Superior temporal gyrus (tissue), 1 donor: ENCODE results near the gene RBL1.
A peak's percentile ranks its signal among the peaks of the same experiment; 100 is the strongest.
"Not testable (repeated sequence)": the region's sequence is repeated elsewhere in the genome, so short reads cannot be mapped to it uniquely, and the experiment has no call there.

Source experiments
- DNase-seq: peaks from one replicate; pipeline ENCODE4 v3.0.0-alpha.2; 2016; ENCODE audit errors: extremely low spot score

Gene RBL1

DNA sequence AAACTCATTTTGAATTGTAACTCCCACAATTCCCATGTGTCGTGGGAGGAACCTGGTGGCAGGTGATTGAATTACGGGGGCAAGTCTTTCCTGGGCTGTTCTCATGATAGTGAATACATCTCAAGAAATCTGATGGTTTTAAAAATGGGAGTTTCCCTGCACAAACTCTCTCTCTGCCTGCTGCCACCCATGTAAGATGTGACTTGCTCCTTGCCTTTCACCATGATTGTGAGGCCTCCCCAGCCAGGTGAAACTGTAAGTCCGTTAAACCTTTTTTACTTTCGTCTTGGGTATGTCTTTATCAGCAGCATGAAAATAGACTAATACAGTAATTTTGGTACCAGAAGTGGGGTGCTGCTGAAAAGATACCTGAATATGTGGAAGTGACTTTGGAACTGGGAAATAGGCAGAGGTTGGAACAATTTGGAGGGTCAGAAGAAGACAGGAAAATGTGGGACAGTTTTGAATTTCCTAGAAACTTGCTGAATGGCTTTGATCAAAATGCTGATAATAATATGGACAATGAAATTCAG lies 102.9 kb downstream of the RBL1 start:
- DNase-seq: no peak

DNA sequence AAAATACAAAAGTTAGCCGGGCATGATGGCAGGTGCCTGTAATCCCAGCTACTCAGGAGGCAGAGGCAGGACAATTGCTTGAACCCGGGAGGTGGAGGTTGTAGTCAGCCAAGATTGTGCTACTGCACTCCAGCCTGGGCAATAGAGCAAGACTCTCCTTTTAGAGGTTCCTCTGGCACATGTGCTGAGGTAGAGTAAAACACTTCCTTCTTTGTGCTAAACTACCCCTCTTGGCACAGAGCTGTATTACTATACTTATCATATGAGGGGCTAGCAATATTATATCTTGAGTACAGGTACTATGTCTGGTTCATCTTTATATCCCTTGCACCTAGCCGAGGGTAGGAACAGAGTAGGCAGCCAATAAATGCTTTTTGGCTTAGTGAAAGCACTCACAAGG lies 104.1 kb downstream of the RBL1 start:
- DNase-seq: no peak

DNA sequence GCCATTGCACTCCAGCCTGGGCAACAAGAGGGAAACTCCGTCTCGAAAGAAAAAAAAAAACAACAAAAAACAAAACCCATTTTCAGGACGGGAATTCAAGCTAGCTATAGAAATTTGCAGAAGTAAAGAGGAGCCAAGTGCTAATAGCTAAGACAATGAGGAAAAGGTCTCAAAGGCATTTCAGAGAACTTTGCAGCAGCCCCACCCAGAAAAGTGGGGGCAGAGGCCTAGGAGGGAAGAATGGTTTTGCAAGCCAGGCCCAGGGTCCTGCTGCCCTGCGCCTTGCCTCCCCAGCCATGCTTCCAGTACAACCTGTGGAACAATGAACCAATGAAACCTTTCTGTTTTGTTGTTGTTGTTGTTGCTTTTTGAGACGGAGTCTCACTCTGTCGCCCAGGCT lies 106.0 kb downstream of the RBL1 start:
- DNase-seq: no peak

DNA sequence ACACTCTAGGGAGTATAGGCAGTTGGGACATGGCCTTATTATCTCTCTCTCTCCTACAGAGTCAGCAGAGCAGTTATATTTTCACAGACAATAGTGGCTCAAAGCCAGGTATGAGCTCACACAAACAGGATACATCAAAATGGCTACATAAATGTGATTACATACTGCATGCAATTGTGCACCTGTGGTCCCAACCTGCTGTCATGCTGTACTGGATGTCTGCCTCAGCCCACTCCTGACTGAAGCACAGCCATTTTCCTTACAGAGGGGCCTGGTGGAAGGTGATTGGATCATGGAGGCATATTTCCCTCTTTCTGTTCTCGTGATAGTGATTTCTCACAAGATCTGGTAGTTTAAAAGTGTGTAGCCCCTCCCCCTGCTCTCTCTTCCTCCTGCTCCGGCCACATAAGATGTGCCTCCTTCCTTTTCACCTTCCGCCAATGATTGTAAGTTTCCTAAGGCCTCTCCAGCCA lies 107.3 kb downstream of the RBL1 start:
- no peak for DNase-seq

DNA sequence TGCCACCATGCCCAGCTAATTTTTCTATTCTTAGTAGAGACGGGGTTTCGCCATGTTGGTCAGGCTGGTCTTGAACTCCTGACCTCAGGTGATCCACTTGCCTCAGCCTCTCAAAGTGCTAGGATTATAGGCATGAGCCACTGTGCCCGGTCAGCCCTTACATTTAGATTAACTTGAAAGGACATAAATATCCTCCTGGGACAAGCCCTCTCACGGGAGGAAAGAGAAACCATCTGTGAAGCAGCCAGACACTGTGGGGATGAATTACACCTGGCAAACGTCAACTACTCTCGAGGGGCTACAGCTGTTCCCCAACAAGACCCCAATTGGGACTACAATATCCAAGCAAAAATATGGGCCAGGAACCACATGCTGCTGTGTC lies 111.5 kb downstream of the RBL1 start:
- DNase-seq: no peak

DNA sequence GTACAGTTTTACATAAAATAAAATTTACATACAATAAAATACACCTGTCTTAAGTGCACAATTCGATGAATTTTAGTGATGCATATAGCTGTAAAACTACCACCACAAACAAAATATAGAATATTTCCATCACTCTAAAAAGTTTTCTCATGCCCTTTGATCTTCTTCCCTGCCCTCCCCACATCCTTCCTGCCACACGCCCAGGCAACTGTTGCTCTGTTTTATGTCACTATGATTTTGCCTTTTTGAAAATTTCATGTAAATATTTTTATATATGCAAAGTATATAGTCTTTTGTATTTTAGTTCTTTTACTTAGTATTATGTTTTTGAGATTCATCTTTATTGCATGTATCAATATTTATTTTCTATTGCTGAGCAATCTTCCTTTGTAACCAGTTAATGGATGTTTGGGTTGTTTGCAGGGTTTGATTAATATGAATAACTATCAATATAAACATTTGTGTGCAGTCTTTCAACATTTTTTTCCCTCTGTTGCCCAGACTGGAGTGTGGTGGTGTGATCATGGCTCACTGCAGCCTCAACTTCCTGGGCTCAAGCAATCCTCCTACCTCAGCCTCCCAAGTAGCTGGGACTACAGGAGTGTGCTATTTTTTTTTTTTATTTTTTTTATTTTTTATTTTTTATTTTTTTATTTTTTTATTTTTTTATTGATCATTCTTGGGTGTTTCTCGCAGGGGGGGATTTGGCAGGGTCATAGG lies 120.5 kb downstream of the RBL1 start:
- DNase-seq: no peak

DNA sequence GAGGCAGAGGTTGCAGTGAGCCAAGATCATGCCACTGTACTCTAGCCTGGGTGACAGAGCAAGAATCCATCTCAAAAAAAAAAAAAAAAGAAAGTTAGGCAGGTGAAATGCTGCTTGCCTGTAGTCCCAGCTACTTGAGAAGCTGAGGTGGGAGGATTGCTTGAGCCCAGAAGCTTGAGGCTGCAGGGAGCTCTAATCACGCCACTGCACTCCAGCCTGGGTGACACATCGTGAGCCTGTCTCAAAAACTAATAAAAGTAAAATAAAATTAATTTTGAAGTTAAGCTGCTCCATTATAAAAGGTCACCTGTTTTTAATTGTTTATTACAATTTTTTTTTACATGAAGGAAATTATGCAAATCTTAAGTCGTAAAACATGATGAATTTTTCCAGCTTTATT lies 121.1 kb downstream of the RBL1 start:
- DNase-seq: no peak

DNA sequence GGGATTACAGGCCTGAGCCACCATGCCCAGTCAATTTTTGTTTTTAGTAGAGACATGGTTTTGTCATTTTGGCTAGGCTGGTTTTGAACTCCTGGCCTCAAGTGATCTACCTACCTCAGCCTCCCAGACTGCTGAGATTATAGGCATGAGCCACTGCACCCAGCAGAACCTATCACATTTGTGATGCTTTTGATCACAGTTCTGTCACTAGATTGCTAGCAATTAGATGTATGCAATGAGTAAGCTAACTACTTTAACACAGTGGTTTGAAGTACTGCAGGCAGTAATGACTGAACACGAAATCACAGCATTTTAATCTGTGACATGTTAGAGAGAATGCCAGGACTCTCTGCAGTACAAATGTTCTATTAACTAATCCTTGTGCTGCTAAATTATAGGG lies 124.7 kb downstream of the RBL1 start:
- DNase-seq: no peak

DNA sequence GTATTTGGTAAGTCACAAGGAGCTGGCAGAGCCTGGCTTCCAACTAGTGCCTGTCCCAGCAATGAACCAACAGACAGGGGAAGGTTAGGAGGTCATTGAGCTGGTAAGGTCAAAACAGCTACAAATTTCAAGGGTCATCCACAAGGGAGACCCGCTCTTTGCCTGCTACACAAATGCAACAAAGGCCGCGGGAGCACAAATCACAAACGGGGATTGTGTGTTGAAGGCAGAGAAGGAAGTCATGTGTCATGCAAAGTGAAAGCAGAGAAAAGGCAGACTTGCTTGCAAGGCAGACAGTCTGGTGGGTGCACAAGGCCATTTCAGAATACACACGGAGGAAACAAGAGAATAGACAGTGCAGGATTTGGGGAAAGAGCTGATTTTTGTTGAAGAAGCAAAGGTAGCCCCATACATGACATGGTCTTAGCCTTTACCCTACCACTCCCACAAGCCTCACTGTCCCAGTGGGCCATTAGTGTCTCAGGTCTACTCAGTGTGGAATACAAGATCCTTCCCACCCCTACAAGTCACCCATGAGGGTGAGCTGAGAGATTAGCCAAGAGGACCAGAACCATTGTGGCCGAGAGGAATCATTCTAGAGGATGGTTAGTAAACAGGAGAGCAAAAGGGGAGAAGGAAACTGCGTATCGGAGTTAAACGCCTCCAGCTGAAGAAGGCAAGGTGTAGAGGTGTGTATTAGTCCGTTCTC lies 126.2 kb downstream of the RBL1 start:
- no peak for DNase-seq

DNA sequence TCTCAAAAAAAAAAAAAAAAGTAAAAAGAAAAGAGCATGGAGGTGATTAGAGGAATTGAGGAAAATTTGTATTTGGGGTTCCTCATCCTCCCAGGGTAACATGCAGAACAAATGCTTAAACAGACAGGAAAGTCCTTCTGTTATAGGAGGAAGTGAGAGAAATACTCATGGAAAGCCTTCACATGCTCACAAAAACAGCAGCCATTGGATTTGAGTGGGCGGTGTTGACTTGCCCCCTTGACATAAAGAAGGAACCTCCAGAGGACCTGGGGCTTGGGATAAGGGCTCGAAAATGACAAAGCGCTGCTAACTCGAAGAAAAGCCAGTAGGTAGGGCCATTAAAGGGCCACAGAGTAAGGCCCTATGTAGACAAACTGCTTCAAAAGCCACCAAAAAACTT lies 126.7 kb downstream of the RBL1 start:
- no peak for DNase-seq

DNA sequence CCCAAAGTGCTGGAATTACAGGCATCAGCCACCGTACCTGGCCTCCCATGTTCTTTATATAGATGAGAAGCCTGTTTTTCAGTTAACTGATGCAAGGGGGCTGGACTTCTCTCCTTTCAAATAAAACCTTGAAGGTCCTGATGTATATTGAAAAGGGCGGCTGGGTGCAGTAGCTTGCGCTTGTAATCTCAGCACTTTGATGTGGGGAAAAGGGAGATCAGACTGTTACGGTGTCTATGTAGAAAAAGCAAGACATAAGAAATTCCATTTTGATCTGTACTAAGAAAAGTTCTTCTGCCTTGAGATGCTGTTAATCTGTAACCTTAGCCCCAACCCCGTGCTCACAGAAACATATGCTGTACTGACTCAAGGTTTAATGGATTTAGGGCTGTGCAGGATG lies 128.2 kb downstream of the RBL1 start:
- no peak for DNase-seq

DNA sequence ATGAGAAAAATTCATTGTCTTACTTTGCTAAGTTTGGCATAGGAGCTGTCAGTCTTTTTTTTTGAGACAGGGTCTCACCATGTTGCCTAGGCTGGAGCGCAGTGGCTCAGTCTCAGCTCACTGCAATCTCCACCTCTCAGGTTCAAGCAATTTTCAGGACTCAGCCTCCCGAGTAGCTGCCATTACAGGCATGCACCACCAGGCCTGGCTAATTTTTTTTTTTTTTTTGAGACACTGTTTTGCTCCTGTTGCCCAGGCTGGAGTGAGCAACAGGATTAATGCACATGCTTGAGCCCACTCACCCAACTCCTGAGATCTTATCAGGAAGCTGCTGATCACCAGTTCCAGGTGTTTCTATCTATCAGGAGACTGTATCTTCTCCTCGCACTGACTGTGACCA lies 128.8 kb downstream of the RBL1 start:
- not testable (repeated sequence) for DNase-seq

DNA sequence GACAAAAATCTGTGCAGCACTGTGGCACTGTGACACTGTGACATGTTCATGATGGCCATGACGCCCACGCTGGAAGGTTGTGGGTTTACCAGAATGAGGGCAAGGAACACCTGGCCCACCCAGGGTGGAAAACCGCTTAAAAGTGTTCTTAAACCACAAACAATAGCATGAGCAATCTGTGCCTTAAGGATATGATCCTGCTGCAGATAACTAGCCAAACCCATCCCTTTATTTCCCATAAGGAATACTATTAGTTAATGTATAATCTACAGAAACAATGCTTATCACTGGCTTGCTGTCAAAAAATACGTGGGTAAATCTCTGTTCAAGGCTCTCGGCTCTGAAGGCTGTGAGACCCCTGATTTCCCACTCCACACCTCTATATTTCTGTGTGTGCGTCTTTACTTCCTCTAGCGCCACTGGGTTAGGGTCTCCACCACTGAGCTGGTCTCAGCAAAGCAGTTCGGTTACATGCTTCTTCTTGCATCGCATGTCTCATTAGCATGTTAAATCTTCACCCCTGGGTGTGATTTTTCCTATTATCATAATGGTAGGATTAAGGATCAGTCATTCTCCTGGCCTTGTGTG lies 133.3 kb downstream of the RBL1 start:
- DNase-seq: not testable (repeated sequence)

DNA sequence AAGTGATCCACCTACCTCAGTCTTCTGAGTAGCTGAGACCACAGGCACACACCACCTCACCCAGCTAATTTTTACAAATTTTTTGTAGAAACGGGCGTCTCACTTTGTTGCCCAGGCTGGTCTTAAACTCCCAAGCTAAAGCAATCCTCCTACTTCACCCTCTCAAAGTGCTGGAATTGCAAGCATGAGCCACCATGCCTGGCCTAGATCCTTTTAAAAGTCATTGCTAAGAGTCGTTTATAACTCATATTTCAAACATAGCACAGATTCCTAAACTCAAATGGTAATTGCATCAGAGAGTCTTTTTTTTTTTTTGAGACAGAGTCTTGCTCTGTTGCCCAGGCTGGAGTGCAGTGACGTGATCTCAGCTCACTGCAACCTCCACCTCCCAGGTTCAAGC lies 136.6 kb downstream of the RBL1 start:
- DNase-seq: no peak

DNA sequence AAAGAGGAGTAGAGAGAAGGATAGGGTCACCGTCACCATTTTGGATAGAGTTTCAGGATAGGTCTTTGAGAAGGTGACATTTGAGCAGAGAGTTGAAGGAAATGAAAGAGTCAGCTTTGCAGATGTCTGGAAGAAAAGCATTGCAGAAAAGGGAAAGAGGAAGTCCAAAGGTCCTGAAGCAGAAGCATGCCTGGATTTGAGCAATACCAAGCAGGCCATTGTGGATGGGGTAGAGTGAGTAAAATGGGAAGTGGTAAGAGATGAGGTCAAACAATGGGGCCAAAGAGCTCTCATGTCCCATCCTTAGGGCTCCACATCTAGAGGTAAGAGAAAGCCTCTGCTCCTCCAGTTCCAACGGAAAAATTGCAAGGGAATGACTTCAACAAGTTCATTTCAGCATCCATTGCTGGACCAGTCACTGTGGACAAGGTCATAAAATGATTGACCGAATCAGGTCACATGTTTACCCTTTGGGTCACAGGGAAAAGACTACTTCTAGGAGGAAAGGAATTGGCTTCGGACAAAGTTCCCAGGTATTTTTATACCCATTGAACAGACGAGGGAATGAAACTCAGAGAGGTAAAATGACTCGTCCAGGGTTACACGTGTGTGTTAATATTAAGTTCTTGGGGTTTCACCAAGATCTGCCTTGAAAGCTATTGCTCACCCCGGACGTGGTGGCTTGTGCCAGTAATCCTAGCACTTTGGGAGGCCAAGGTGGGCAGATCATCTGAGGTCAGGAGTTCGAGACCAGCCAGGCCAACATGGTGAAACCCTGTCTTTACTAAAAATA lies 137.7 kb downstream of the RBL1 start:
- no peak for DNase-seq

DNA sequence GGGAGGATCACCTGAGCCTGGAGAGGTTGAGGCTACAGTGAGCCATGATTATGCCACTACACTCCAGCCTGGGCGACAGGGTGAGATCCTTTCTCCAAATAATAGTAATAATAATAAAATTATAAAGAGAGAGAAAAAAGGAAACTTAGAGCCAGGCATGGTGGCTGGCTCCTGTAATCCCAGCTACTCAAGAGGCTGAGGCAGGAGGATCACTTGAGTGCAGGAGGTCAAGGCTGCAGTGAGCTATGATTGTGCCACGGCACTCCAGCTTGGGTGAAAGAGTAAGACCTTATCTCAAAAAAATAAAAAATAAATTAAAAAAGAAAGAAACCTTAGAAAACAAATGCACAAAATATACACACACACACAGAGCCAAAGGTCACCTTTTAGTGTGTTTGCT lies 139.1 kb downstream of the RBL1 start:
- DNase-seq: no peak

DNA sequence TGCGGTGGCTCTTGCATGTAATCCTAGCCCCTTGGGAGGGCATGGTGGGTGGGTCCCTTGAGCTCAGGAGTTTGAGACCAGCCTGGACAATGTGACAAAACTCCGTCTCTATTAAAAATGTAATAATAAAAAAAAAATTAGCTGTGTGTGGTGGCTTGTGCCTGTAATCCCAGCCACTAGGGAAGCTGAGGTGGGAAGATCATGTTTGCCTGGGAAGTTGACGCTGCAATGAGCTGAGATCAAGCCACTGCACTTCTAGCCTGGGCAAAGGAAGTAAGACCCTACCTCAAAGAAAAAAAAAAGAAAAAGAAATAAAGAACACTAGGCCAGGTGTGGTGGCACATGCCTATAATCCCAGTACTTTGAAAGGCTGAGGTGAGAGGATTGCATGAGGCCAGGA lies 139.8 kb downstream of the RBL1 start:
- no peak for DNase-seq

DNA sequence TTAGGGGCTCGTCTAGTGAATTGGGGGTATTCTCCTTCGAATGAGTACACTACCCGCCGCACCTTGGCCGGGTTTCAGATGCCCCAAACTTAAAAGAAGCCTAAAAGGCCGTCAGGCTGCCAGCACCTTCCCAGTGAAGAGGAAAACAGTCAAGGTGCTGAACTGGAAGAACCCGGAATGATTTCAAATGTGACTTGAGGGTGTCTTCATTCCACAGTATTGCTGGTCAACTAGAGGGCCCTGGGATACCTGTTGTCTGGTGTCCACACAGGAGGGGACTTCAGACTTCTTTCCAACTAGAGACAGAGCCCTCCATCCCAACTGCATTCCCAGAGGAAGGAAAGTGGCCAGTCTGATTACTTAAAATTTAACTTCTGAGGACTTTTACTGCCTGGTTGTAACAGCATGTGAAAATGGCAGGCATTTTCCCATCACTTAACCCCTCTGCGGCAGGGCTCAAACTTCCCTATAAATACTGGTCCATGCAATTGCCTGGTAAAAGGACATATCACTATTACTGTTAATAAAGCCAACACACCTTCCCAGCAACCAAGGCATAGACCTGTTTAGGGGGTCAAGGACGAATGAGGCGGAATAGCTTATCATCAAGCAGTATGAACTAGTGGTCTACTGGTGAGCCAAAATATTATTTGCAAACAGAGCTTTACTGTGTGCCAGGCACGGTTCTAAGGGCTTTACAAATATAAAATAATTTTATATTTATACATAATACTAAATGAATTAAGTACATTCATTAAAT lies 143.6 kb downstream of the RBL1 start:
- no peak for DNase-seq

DNA sequence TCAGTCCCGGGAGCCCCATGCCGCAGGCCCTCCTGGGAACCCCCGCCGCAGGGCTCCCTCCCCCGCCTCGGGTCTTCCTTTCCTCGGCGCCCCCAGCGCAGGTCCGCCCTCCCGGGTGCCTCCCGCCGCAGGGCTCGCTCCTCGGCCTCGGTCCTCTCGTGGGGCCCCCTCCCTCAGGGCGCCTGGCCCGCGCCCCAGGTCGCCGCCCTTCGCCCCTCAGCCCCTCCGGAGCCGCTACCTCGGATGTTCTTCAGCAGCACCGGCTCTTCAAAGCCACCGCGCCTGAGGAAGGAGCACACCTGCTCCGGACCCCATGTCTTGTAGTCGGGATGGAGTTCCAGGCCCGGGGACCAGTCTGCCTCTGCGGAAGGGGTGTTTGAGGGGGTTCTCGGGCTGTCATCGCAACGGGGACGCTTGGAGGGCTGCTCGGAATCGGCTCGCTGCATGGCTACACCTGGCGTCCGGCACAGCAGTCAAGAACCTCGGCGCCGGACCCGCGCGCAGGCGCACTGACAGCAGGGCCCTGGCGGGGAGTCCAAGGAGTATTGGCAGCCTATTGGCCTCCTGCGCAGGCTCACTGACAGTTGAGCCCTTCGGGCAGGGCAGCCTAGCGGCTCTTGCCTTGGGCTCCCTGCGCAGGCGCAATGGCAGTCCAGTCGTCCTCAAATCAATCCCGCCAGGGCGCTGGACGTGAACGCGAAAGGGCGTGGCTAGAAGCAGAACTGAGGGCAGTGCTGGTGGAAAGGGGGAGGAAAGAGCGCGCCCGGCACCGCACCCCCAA lies 144.4 kb downstream of the RBL1 start, which contains the start of gene SAMHD1:
TSS of gene SAMHD1 (minus strand) at position 511 of the 781 bp plus-strand sequence. CDS start at position 446, 65 bp downstream.
- DNase-seq: peak; percentile 99
